HepG2 (cell line): Measurements from ENCODE around the gene NPB. TPM values are rescaled to one million over a fixed set of nuclear protein-coding genes. Genes with fewer than 3 reads are reported as not detected.

ENCODE experiments used
- CREM ChIP-seq, 2 experiments: sonication (generic) in 1 of 2; formaldehyde crosslinking in 1 of 2; IDR thresholded peaks; 2 replicates each; pipeline versions ENCODE4 v1.4.0 to v1.6.1; 2016 to 2020; ENCODE audit warnings: antibody characterized with exemption in 1 of 2, mild to moderate bottlenecking in 1 of 2, missing genetic modification reagents in 1 of 2
- FOXA1 ChIP-seq, 2 experiments: fragments of 450-650 bp in 1 of 2; sonication (generic) in 1 of 2; formaldehyde crosslinking in 1 of 2; IDR thresholded peaks; 2 replicates each; pipeline versions ENCODE4 v1.4.0 to v1.6.1; 2016 to 2020; ENCODE audit warnings: missing genetic modification reagents in 1 of 2
- NFIB ChIP-seq: sonication (generic); formaldehyde crosslinking; IDR thresholded peaks from 2 replicates; pipeline ENCODE4 v1.9.0; 2021; ENCODE audit warnings: missing genetic modification reagents, mild to moderate bottlenecking, borderline replicate concordance
- NR2C2 ChIP-seq: sonication (generic); formaldehyde crosslinking; IDR thresholded peaks from 2 replicates; pipeline ENCODE4 v1.4.0; 2020; ENCODE audit warnings: missing genetic modification reagents, mild to moderate bottlenecking, moderate library complexity, borderline replicate concordance
- SAFB2 ChIP-seq: sonication (generic); formaldehyde crosslinking; IDR thresholded peaks from 2 replicates; pipeline ENCODE4 v1.5.1; 2020; ENCODE audit warnings: missing genetic modification reagents, low read depth, mild to moderate bottlenecking, borderline replicate concordance
- SMAD9 ChIP-seq: sonication (generic); formaldehyde crosslinking; IDR thresholded peaks from 2 replicates; pipeline ENCODE4 v1.5.1; 2020; ENCODE audit warnings: mild to moderate bottlenecking, missing genetic modification reagents
- SNRNP70 ChIP-seq: fragments of 200-400 bp; formaldehyde crosslinking; IDR thresholded peaks from 2 replicates; pipeline ENCODE4 v1.6.1; 2017; ENCODE audit warnings: mild to moderate bottlenecking, low read depth, low read length, moderate library complexity
- SRF ChIP-seq: IDR thresholded peaks from 2 replicates; pipeline ENCODE4 v1.6.1; 2011; ENCODE audit warnings: mild to moderate bottlenecking, low read depth, low read length, moderate library complexity
- SRY ChIP-seq: sonication (generic); formaldehyde crosslinking; IDR thresholded peaks from 2 replicates; pipeline ENCODE4 v1.8.0; 2022; ENCODE audit warnings: mild to moderate bottlenecking, missing genetic modification reagents
- THYN1 ChIP-seq: sonication (generic); formaldehyde crosslinking; IDR thresholded peaks from 2 replicates; pipeline ENCODE4 v1.8.1; 2023; ENCODE audit warnings: low read depth, mild to moderate bottlenecking, moderate library complexity, missing genetic modification reagents, borderline replicate concordance
- ZBTB8A ChIP-seq: sonication (generic); formaldehyde crosslinking; IDR thresholded peaks from 2 replicates; pipeline ENCODE4 v1.4.0; 2020; ENCODE audit warnings: mild to moderate bottlenecking, low read depth, missing genetic modification reagents, borderline replicate concordance
- ZNF335 ChIP-seq: sonication (generic); formaldehyde crosslinking; IDR thresholded peaks from 2 replicates; pipeline ENCODE4 v1.4.0; 2020; ENCODE audit warnings: missing genetic modification reagents
- ZNF33B ChIP-seq: sonication (generic); formaldehyde crosslinking; IDR thresholded peaks from 2 replicates; pipeline ENCODE4 v1.5.1; 2020; ENCODE audit warnings: mild to moderate bottlenecking, missing genetic modification reagents
- ZNF660 ChIP-seq: sonication (generic); formaldehyde crosslinking; IDR thresholded peaks from 2 replicates; pipeline ENCODE4 v1.5.1; 2020; ENCODE audit warnings: mild to moderate bottlenecking, low read depth, missing genetic modification reagents, borderline replicate concordance
- ZNF737 ChIP-seq: sonication (generic); formaldehyde crosslinking; IDR thresholded peaks from 2 replicates; pipeline ENCODE4 v1.5.0; 2020; ENCODE audit warnings: missing genetic modification reagents, mild to moderate bottlenecking, borderline replicate concordance
- ZNF746 ChIP-seq: sonication (generic); formaldehyde crosslinking; IDR thresholded peaks from 2 replicates; pipeline ENCODE4 v1.8.0; 2022; ENCODE audit warnings: mild to moderate bottlenecking, missing genetic modification reagents
- ZNF75D ChIP-seq: sonication (generic); formaldehyde crosslinking; IDR thresholded peaks from 2 replicates; pipeline ENCODE4 v1.8.1; 2023; ENCODE audit warnings: missing genetic modification reagents, mild to moderate bottlenecking, borderline replicate concordance
- ZSCAN25 ChIP-seq: sonication (generic); formaldehyde crosslinking; IDR thresholded peaks from 2 replicates; pipeline ENCODE4 v1.8.0; 2022; ENCODE audit warnings: mild to moderate bottlenecking, missing genetic modification reagents
- polyA plus RNA-seq, 8 experiments: library from polyadenylated mRNA; depleted of rRNA in 3 of 8; stranded (reverse) in 7 of 8; unstranded in 1 of 8; fragments of >200 nt; fragmentation: Illumina TruSeq in 4 of 8; extraction: Trizol in 4 of 8; gene quantifications; 2 replicates each; pipeline versions ENCODE4 v1.2.1 to v1.2.3, GENCODE V29; 2011 to 2016; ENCODE audit warnings: low read depth in 4 of 8, missing spikeins in 1 of 8, mixed read lengths in 1 of 8; ENCODE audit not compliant: insufficient read depth in 1 of 8
- total RNA-seq, 5 experiments: library from RNA; depleted of rRNA; stranded (reverse); fragments of >200 nt; fragmentation: Illumina TruSeq; extraction: Trizol; gene quantifications; 2 replicates each; pipeline ENCODE4 v1.2.3, GENCODE V29; 2016; ENCODE audit warnings: low read depth in 1 of 5
- TF ChIP-seq, protein P1 (sequence below): sonication (generic); formaldehyde crosslinking; conservative IDR thresholded peaks from 2 replicates; pipeline ENCODE4 v1.8.1; 2023; ENCODE audit warnings: missing genetic modification reagents
- TF ChIP-seq, protein P2 (sequence below): sonication (generic); formaldehyde crosslinking; IDR thresholded peaks from 2 replicates; pipeline ENCODE4 v1.5.0; 2020; ENCODE audit warnings: missing genetic modification reagents
- TF ChIP-seq, protein P3 (sequence below): sonication (generic); formaldehyde crosslinking; IDR thresholded peaks from 2 replicates; pipeline ENCODE4 v1.8.1; 2023; ENCODE audit warnings: missing genetic modification reagents, inconsistent platforms, borderline replicate concordance
- TF ChIP-seq, protein P4 (sequence below): sonication (generic); formaldehyde crosslinking; IDR thresholded peaks from 2 replicates; pipeline ENCODE4 v1.5.1; 2020; ENCODE audit warnings: mild to moderate bottlenecking, missing genetic modification reagents, moderate library complexity

NPB gene
- total and polyA plus RNA-seq, 2 of the 13 experiments (the other 11 are each of a cell fraction or from before 2014, with no cell fraction given), result 0.11 to 0.93 TPM

DNA sequence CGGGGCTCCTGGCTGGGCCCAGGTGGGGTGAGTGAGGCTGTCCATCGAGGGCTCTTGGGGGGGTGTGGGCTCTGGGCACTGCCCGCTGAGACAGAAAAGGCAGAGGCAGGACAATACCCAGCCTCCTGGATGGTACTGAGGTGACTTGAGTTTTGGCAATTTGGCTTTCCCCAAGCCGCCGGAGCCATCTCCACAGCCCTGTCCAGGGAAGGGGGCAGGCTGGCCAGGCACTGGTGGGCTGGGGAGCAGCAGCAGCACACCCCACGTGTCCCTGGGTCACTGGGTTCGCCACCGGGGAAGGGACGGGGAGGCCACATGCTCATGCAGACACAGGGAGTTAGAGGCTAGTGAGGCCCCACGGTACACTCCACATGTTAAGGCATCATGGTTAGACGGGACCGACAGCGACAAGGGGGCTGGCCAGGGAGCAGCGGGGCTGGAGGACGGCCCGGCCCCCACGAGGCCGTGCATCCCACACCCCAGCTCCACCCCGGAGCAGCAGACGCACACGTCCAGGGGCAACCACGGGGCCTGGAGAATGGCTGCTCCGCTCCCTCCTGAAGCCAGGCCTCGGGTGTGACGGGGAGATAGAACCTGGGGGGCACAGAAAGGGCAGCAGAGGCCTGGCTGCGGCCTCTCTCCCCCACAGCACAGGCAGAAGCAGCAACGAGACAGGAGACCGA is 33.9 kb upstream of the NPB start (continued):
- TF ChIP-seq FOXA1 (IDR thresholded peaks at IDR 0.05) (no peak), FOXA1 (CRISPR knock-in tag; IDR thresholded peaks at IDR 0.05) (peak; percentile 16; the same call in 1 of the 2 replicates), SMAD9 (CRISPR knock-in tag) (no peak), CREM (IDR thresholded peaks at IDR 0.05) (no peak), CREM (CRISPR knock-in tag; IDR thresholded peaks at IDR 0.05) (no peak), ZNF737 (CRISPR knock-in tag) (no peak), ZNF75D (CRISPR knock-in tag) (no peak), SRF (no peak), ZSCAN25 (no peak), SAFB2 (CRISPR knock-in tag) (no peak), THYN1 (peak; percentile 15; the same call in 1 of the 2 replicates), NFIB (CRISPR knock-in tag) (no peak), NR2C2 (CRISPR knock-in tag) (0 out of 2 replicates have a peak, but pooled peaks have one; percentile 7), ZBTB8A (CRISPR knock-in tag) (no peak), ZNF33B (no peak), SRY (CRISPR knock-in tag) (no peak; the same call in none of the 2 replicates), SNRNP70 (no peak), ZNF335 (CRISPR knock-in tag) (no peak; the same call in 1 of the 2 replicates), ZNF746 (no peak; the same call in 1 of the 2 replicates), ZNF660 (no peak)
- TF ChIP-seq, protein P1, sequence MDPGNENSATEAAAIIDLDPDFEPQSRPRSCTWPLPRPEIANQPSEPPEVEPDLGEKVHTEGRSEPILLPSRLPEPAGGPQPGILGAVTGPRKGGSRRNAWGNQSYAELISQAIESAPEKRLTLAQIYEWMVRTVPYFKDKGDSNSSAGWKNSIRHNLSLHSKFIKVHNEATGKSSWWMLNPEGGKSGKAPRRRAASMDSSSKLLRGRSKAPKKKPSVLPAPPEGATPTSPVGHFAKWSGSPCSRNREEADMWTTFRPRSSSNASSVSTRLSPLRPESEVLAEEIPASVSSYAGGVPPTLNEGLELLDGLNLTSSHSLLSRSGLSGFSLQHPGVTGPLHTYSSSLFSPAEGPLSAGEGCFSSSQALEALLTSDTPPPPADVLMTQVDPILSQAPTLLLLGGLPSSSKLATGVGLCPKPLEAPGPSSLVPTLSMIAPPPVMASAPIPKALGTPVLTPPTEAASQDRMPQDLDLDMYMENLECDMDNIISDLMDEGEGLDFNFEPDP, result no peak
- TF ChIP-seq, protein P2, sequence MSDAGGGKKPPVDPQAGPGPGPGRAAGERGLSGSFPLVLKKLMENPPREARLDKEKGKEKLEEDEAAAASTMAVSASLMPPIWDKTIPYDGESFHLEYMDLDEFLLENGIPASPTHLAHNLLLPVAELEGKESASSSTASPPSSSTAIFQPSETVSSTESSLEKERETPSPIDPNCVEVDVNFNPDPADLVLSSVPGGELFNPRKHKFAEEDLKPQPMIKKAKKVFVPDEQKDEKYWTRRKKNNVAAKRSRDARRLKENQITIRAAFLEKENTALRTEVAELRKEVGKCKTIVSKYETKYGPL, result no peak
- TF ChIP-seq, protein P3, sequence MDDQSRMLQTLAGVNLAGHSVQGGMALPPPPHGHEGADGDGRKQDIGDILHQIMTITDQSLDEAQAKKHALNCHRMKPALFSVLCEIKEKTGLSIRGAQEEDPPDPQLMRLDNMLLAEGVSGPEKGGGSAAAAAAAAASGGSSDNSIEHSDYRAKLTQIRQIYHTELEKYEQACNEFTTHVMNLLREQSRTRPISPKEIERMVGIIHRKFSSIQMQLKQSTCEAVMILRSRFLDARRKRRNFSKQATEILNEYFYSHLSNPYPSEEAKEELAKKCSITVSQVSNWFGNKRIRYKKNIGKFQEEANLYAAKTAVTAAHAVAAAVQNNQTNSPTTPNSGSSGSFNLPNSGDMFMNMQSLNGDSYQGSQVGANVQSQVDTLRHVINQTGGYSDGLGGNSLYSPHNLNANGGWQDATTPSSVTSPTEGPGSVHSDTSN (CRISPR knock-in tag), result no peak
- TF ChIP-seq, protein P4, sequence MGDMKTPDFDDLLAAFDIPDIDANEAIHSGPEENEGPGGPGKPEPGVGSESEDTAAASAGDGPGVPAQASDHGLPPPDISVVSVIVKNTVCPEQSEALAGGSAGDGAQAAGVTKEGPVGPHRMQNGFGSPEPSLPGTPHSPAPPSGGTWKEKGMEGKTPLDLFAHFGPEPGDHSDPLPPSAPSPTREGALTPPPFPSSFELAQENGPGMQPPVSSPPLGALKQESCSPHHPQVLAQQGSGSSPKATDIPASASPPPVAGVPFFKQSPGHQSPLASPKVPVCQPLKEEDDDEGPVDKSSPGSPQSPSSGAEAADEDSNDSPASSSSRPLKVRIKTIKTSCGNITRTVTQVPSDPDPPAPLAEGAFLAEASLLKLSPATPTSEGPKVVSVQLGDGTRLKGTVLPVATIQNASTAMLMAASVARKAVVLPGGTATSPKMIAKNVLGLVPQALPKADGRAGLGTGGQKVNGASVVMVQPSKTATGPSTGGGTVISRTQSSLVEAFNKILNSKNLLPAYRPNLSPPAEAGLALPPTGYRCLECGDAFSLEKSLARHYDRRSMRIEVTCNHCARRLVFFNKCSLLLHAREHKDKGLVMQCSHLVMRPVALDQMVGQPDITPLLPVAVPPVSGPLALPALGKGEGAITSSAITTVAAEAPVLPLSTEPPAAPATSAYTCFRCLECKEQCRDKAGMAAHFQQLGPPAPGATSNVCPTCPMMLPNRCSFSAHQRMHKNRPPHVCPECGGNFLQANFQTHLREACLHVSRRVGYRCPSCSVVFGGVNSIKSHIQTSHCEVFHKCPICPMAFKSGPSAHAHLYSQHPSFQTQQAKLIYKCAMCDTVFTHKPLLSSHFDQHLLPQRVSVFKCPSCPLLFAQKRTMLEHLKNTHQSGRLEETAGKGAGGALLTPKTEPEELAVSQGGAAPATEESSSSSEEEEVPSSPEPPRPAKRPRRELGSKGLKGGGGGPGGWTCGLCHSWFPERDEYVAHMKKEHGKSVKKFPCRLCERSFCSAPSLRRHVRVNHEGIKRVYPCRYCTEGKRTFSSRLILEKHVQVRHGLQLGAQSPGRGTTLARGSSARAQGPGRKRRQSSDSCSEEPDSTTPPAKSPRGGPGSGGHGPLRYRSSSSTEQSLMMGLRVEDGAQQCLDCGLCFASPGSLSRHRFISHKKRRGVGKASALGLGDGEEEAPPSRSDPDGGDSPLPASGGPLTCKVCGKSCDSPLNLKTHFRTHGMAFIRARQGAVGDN (CRISPR knock-in tag), result peak; percentile 30; the same call in 1 of the 2 replicates
